ENCODE measurements around the gene DUSP7. TPM values are rescaled to one million over a fixed set of nuclear protein-coding genes. Genes with fewer than 3 reads are reported as not detected.

The DUSP7 gene
- total RNA-seq, 2 donors from 2014 or later, result 9.1 to 34.0 TPM

GRCh38 chr3:52028572-52028971, 27.8 kb downstream of the DUSP7 start:
- DNase-seq (ENCODE audit: low spot score), result no peak
- Histone ChIP-seq H3K27me3 (replicated peaks; ENCODE audit: insufficient read depth) (no peaks in the 10 kb centered on the region), H3K27ac (no peak overlapping the region), H3K9me3 (no peaks in the 10 kb centered on the region), H3K4me3 (no peak overlapping the region), H3K4me1 (replicated peaks) (no peaks in the 10 kb centered on the region), H3K36me3 (no peaks in the 10 kb centered on the region)
- intact Hi-C loops (cut with DNase I), result no loop called here
- WGBS, result 75% methylated on average over 12 of the region's 12 CpGs
- TF ChIP-seq POLR2A (IDR thresholded peaks at IDR 0.05) (no peak), POLR2AphosphoS5 (IDR thresholded peaks at IDR 0.05) (no peak), CTCF (IDR thresholded peaks at IDR 0.05) (no peak)

GRCh38 chr3:52026041-52026440, 30.3 kb downstream of the DUSP7 start:
- Histone ChIP-seq H3K27ac (no peak overlapping the region), H3K9me3 (no peaks in the 10 kb centered on the region), H3K4me3 (no peak overlapping the region), H3K36me3 (no peaks in the 10 kb centered on the region), H3K4me1 (replicated peaks) (no peaks in the 10 kb centered on the region), H3K27me3 (replicated peaks; ENCODE audit: insufficient read depth) (no peaks in the 10 kb centered on the region)
- TF ChIP-seq POLR2A (IDR thresholded peaks at IDR 0.05) (no peak), POLR2AphosphoS5 (IDR thresholded peaks at IDR 0.05) (no peak), CTCF (IDR thresholded peaks at IDR 0.05) (no peak)
- no peak for DNase-seq (ENCODE audit: low spot score)
- intact Hi-C loops (cut with DNase I), result no loop called here
- WGBS, result 59% methylated on average over 4 of the region's 4 CpGs

GRCh38 chr3:52025453-52025852, 30.9 kb downstream of the DUSP7 start:
- Histone ChIP-seq H3K4me3 (no peak overlapping the region), H3K4me1 (replicated peaks) (no peaks in the 10 kb centered on the region), H3K36me3 (no peaks in the 10 kb centered on the region), H3K9me3 (no peaks in the 10 kb centered on the region), H3K27ac (no peak overlapping the region), H3K27me3 (replicated peaks; ENCODE audit: insufficient read depth) (no peaks in the 10 kb centered on the region)
- intact Hi-C loops (cut with DNase I), result no loop called here
- no peak for DNase-seq (ENCODE audit: low spot score)
- WGBS, result 74% methylated on average over 7 of the region's 7 CpGs
- TF ChIP-seq POLR2AphosphoS5 (IDR thresholded peaks at IDR 0.05), result no peak
- no peak for TF ChIP-seq POLR2A (IDR thresholded peaks at IDR 0.05)
- no peak for TF ChIP-seq CTCF (IDR thresholded peaks at IDR 0.05)

- intact Hi-C loops (cut with DNase I), result no loop called here
- no peaks in the 10 kb centered on the region for H3K9me3 ChIP-seq
- DNase-seq (ENCODE audit: low spot score), result no peak
- 76% methylated on average over 6 of the region's 6 CpGs for WGBS
- H3K27me3 ChIP-seq (replicated peaks; ENCODE audit: insufficient read depth), result no peaks in the 10 kb centered on the region
- H3K36me3 ChIP-seq, result no peaks in the 10 kb centered on the region
- no peak for TF ChIP-seq POLR2A (IDR thresholded peaks at IDR 0.05)
- TF ChIP-seq POLR2AphosphoS5 (IDR thresholded peaks at IDR 0.05), result no peak
- H3K27ac ChIP-seq, result no peak overlapping the region
- H3K4me1 ChIP-seq (replicated peaks), result no peaks in the 10 kb centered on the region
- H3K4me3 ChIP-seq, result no peak overlapping the region
These were observed 31.5 kb downstream of the DUSP7 start for GRCh38 chr3:52024765-52025452.

- Histone ChIP-seq H3K27ac (no peak overlapping the region), H3K4me1 (replicated peaks) (no peaks in the 10 kb centered on the region), H3K9me3 (no peaks in the 10 kb centered on the region), H3K4me3 (no peak overlapping the region), H3K27me3 (replicated peaks; ENCODE audit: insufficient read depth) (no peaks in the 10 kb centered on the region), H3K36me3 (no peaks in the 10 kb centered on the region)
- 78% methylated on average over 8 of the region's 8 CpGs for WGBS
- intact Hi-C loops (cut with DNase I), result no loop called here
- DNase-seq (ENCODE audit: low spot score), result no peak
- no peak for TF ChIP-seq POLR2AphosphoS5 (IDR thresholded peaks at IDR 0.05)
- no peak for TF ChIP-seq POLR2A (IDR thresholded peaks at IDR 0.05)
- TF ChIP-seq CTCF (IDR thresholded peaks at IDR 0.05), result no peak
These were observed 32.3 kb downstream of the DUSP7 start for GRCh38 chr3:52023860-52024764.
